K562 (cell line): Measurements from ENCODE around the gene AIFM1. TPM values are rescaled to one million over a fixed set of nuclear protein-coding genes. Genes with fewer than 3 reads are reported as not detected.

Source experiments
- BDP1 ChIP-seq: IDR thresholded peaks from 3 replicates; pipeline ENCODE4 v1.6.1; 2011; ENCODE audit not compliant: insufficient read length, insufficient read depth
- BRD4 ChIP-seq: fragments of 200-600 bp; sonication (generic); IDR thresholded peaks from 2 replicates; pipeline ENCODE4 v1.6.1; 2017; ENCODE audit warnings: inconsistent platforms
- DLX4 ChIP-seq: fragments of 250-450 bp; sonication (Bioruptor Pico); IDR thresholded peaks from 2 replicates; pipeline ENCODE4 v1.6.1; 2021; ENCODE audit warnings: mild to moderate bottlenecking
- E2F3 ChIP-seq: fragments of 250-450 bp; sonication (Bioruptor Pico); IDR thresholded peaks from 2 replicates; pipeline ENCODE4 v1.4.0; 2020; ENCODE audit warnings: mild to moderate bottlenecking
- HSF4 ChIP-seq: fragments of 250-450 bp; sonication (Bioruptor Pico); IDR thresholded peaks from 2 replicates; pipeline ENCODE4 v2.1.2; 2022; ENCODE audit warnings: mild to moderate bottlenecking, moderate library complexity, borderline replicate concordance
- KAT2B ChIP-seq: IDR thresholded peaks from one replicate; pipeline ENCODE4 v1.6.1; 2012; ENCODE audit warnings: low read depth, mild to moderate bottlenecking, control low read depth, inconsistent platforms, low read length, moderate library complexity
- KLF6 ChIP-seq: fragments of 250-450 bp; sonication (Bioruptor Pico); IDR thresholded peaks from 2 replicates; pipeline ENCODE4 v1.4.0; 2020; ENCODE audit warnings: mild to moderate bottlenecking, moderate library complexity, borderline replicate concordance
- NFRKB ChIP-seq: fragments of 450-650 bp; IDR thresholded peaks from 2 replicates; pipeline ENCODE4 v1.6.1; 2016; ENCODE audit warnings: low read depth
- NR2C2 ChIP-seq, 2 experiments: fragments of 200-800 bp in 1 of 2; sonication (Bioruptor generic) in 1 of 2; sonication (generic) in 1 of 2; formaldehyde crosslinking in 1 of 2; IDR thresholded peaks; 2 replicates each; pipeline versions ENCODE4 v1.6.1 to v1.8.0; 2016 to 2022; ENCODE audit warnings: mild to moderate bottlenecking in 1 of 2, missing compliant biosample characterization in 1 of 2, missing genetic modification characterization in 1 of 2, missing genetic modification reagents in 1 of 2
- PRMT5 ChIP-seq: sonication (generic); formaldehyde crosslinking; IDR thresholded peaks from 2 replicates; pipeline ENCODE4 v1.5.0; 2020; ENCODE audit warnings: missing genetic modification reagents
- SREBF1 ChIP-seq: fragments of 150-350 bp; IDR thresholded peaks from 2 replicates; pipeline ENCODE4 v1.6.1; 2014; ENCODE audit warnings: antibody characterized with exemption, low read depth, low read length, borderline replicate concordance
- VEZF1 ChIP-seq: fragments of 200-800 bp; sonication (Bioruptor generic); IDR thresholded peaks from 2 replicates; pipeline ENCODE4 v1.6.1; 2017; ENCODE audit warnings: missing genetic modification characterization, missing compliant biosample characterization
- ZNF212 ChIP-seq: fragments of 450-650 bp; formaldehyde crosslinking; IDR thresholded peaks from 2 replicates; pipeline ENCODE4 v1.4.0; 2020; ENCODE audit warnings: mild to moderate bottlenecking
- ZNF280A ChIP-seq: fragments of 450-650 bp; IDR thresholded peaks from 2 replicates; pipeline ENCODE4 v1.6.1; 2018; ENCODE audit warnings: mild to moderate bottlenecking, low read depth; ENCODE audit not compliant: partially characterized antibody
- ZNF695 ChIP-seq: fragments of 450-650 bp; formaldehyde crosslinking; IDR thresholded peaks from 2 replicates; pipeline ENCODE4 v1.4.0; 2020; ENCODE audit warnings: mild to moderate bottlenecking, moderate library complexity
- polyA plus RNA-seq, 8 experiments: library from polyadenylated mRNA; depleted of rRNA in 4 of 8; stranded (reverse) in 5 of 8; unstranded in 3 of 8; fragments of >200 nt; fragmentation: Nextera tagmentation in 2 of 8; fragmentation: Illumina TruSeq in 1 of 8; extraction: Ambion mirVana in 2 of 8; extraction: Trizol in 1 of 8; gene quantifications; 2 replicates each; pipeline versions ENCODE4 v1.2.1 to v1.2.3, GENCODE V29; 2011 to 2014; ENCODE audit warnings: inconsistent platforms in 1 of 8, missing spikeins in 1 of 8
- total RNA-seq, 7 experiments: library from RNA; depleted of rRNA in 6 of 7; stranded (reverse); fragments of >200 nt in 6 of 7; fragmentation: Illumina TruSeq in 2 of 7; extraction: Trizol in 2 of 7; gene quantifications; 2 replicates each; pipeline versions ENCODE4 v1.2.1 to v1.2.3, GENCODE V29; 2011 to 2021; ENCODE audit warnings: low replicate concordance in 1 of 7
- TF ChIP-seq, protein P1 (sequence below): fragments of 450-650 bp; IDR thresholded peaks from 2 replicates; pipeline ENCODE4 v1.6.1; 2016; ENCODE audit warnings: borderline replicate concordance
- TF ChIP-seq, protein P2 (sequence below): sonication (generic); formaldehyde crosslinking; IDR thresholded peaks from 2 replicates; pipeline ENCODE4 v1.8.1; 2023; ENCODE audit warnings: missing genetic modification reagents, mild to moderate bottlenecking, borderline replicate concordance

Gene AIFM1
- total and polyA plus RNA-seq, 9 of the 15 experiments (the other 6 are each of a cell fraction or from before 2014, with no cell fraction given) = 51.0 to 117 (median 91.2) TPM

- TF ChIP-seq ZNF280A = no peak
- TF ChIP-seq BRD4 = no peak
- TF ChIP-seq HSF4 (CRISPR knock-in tag) = no peak
- no peak for TF ChIP-seq VEZF1 (CRISPR knock-in tag)
- no peak for TF ChIP-seq ZNF695 (CRISPR knock-in tag)
- no peak for TF ChIP-seq ZNF212 (CRISPR knock-in tag)
- TF ChIP-seq NR2C2 (CRISPR knock-in tag; IDR thresholded peaks at IDR 0.05) = no peak
- peak; percentile 25 for TF ChIP-seq NR2C2 (tag; IDR thresholded peaks at IDR 0.05)
- no peak for TF ChIP-seq DLX4 (CRISPR knock-in tag)
- TF ChIP-seq PRMT5 = no peak
- TF ChIP-seq SREBF1 = no peak
- TF ChIP-seq, protein P1, sequence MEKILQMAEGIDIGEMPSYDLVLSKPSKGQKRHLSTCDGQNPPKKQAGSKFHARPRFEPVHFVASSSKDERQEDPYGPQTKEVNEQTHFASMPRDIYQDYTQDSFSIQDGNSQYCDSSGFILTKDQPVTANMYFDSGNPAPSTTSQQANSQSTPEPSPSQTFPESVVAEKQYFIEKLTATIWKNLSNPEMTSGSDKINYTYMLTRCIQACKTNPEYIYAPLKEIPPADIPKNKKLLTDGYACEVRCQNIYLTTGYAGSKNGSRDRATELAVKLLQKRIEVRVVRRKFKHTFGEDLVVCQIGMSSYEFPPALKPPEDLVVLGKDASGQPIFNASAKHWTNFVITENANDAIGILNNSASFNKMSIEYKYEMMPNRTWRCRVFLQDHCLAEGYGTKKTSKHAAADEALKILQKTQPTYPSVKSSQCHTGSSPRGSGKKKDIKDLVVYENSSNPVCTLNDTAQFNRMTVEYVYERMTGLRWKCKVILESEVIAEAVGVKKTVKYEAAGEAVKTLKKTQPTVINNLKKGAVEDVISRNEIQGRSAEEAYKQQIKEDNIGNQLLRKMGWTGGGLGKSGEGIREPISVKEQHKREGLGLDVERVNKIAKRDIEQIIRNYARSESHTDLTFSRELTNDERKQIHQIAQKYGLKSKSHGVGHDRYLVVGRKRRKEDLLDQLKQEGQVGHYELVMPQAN = no peak
- no peak for TF ChIP-seq KAT2B
- TF ChIP-seq NFRKB = no peak; the same call in 1 of the 2 replicates
- 0 out of 2 replicates have a peak, but pooled peaks have one; percentile 62 for TF ChIP-seq KLF6 (CRISPR knock-in tag)
- no peak for TF ChIP-seq BDP1
- TF ChIP-seq, protein P2, sequence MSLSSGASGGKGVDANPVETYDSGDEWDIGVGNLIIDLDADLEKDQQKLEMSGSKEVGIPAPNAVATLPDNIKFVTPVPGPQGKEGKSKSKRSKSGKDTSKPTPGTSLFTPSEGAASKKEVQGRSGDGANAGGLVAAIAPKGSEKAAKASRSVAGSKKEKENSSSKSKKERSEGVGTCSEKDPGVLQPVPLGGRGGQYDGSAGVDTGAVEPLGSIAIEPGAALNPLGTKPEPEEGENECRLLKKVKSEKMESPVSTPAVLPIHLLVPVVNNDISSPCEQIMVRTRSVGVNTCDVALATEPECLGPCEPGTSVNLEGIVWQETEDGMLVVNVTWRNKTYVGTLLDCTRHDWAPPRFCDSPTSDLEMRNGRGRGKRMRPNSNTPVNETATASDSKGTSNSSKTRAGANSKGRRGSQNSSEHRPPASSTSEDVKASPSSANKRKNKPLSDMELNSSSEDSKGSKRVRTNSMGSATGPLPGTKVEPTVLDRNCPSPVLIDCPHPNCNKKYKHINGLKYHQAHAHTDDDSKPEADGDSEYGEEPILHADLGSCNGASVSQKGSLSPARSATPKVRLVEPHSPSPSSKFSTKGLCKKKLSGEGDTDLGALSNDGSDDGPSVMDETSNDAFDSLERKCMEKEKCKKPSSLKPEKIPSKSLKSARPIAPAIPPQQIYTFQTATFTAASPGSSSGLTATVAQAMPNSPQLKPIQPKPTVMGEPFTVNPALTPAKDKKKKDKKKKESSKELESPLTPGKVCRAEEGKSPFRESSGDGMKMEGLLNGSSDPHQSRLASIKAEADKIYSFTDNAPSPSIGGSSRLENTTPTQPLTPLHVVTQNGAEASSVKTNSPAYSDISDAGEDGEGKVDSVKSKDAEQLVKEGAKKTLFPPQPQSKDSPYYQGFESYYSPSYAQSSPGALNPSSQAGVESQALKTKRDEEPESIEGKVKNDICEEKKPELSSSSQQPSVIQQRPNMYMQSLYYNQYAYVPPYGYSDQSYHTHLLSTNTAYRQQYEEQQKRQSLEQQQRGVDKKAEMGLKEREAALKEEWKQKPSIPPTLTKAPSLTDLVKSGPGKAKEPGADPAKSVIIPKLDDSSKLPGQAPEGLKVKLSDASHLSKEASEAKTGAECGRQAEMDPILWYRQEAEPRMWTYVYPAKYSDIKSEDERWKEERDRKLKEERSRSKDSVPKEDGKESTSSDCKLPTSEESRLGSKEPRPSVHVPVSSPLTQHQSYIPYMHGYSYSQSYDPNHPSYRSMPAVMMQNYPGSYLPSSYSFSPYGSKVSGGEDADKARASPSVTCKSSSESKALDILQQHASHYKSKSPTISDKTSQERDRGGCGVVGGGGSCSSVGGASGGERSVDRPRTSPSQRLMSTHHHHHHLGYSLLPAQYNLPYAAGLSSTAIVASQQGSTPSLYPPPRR (CRISPR knock-in tag) = no peak
- no peak for TF ChIP-seq E2F3 (CRISPR knock-in tag)
Observed at GRCh38 chrX:130174045-130174704, 8.5 kb upstream of the AIFM1 start (continued).
